Astrocyte of the cerebellum (primary cell): ENCODE results near the gene PDLIM4.

Experiments
- DNase-seq: peaks from one replicate; pipeline ENCODE4 v3.0.0-alpha.2; 2011; ENCODE audit warnings: low read depth
- H3K4me3 ChIP-seq: 2 replicates; pipeline ENCODE4 v1.5.1; 2011; ENCODE audit warnings: mild to moderate bottlenecking, low read depth, low read length, moderate library complexity
- CTCF ChIP-seq: IDR thresholded peaks from 2 replicates; pipeline ENCODE4 v1.5.1; 2012; ENCODE audit warnings: low read length, low read depth, moderate library complexity, mild to moderate bottlenecking; ENCODE audit errors: missing control alignments
- in situ Hi-C: cut with HindIII; loops from 2 replicates; pipeline ENCODE4 v1.10.0; 2017; ENCODE audit warnings: low sequenced_read_pairs

PDLIM4 gene

GRCh38 chr5:132245593-132245992 is 11.9 kb upstream of the PDLIM4 start:
- DNase-seq: no peak
- no peak for TF ChIP-seq CTCF
- no peak overlapping the region for H3K4me3 ChIP-seq
- in situ Hi-C loops: no loop called here

- no peak overlapping the region for H3K4me3 ChIP-seq
- DNase-seq: no peak
- in situ Hi-C loops: no loop called here
- no peak for TF ChIP-seq CTCF
These were observed 10.7 kb upstream of the PDLIM4 start for GRCh38 chr5:132246806-132247205.

GRCh38 chr5:132250547-132250946 is 6.9 kb upstream of the PDLIM4 start:
- no peak overlapping the region for H3K4me3 ChIP-seq
- TF ChIP-seq CTCF: no peak
- in situ Hi-C loops: no loop called here
- no peak for DNase-seq

- no peak overlapping the region for H3K4me3 ChIP-seq
- in situ Hi-C loops: no loop called here
- TF ChIP-seq CTCF: no peak
- DNase-seq: no peak
These were observed 6.2 kb upstream of the PDLIM4 start for GRCh38 chr5:132251220-132251725.

- no peak for TF ChIP-seq CTCF
- DNase-seq: no peak
- H3K4me3 ChIP-seq: no peak overlapping the region
- in situ Hi-C loops: no loop called here
These were observed 4.5 kb upstream of the PDLIM4 start for GRCh38 chr5:132253008-132253441.

GRCh38 chr5:132253452-132254320 is 3.8 kb upstream of the PDLIM4 start:
- TF ChIP-seq CTCF: no peak
- no peak overlapping the region for H3K4me3 ChIP-seq
- in situ Hi-C loops: no loop called here
- no peak for DNase-seq
